ENCODE data around the gene YWHAG. TPM values are rescaled to one million over a fixed set of nuclear protein-coding genes. Genes with fewer than 3 reads are reported as not detected.

YWHAG gene
- total RNA-seq, 1 donor from 2014 or later, result 70.5 TPM

DNA sequence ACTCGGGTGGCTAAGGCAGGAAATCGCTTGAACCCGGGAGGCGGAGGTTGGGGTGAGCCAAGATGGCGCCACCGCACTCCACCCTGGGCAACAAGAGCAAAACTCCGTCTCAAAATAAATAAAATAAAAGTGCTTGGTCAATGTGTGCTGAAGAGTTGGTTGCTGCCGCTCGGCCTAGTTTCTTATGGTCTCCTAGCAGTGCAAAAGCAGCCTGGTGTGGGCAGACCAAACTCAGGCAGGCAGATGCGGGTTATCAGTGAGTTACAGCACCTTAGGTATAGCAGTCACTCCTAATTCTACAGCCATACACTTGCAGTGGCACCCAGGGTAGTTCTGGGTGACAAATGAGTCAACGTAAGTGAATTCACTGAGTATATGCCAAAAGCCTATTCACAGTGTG, 33.7 kb downstream of the YWHAG start:
- TF ChIP-seq, protein P1, sequence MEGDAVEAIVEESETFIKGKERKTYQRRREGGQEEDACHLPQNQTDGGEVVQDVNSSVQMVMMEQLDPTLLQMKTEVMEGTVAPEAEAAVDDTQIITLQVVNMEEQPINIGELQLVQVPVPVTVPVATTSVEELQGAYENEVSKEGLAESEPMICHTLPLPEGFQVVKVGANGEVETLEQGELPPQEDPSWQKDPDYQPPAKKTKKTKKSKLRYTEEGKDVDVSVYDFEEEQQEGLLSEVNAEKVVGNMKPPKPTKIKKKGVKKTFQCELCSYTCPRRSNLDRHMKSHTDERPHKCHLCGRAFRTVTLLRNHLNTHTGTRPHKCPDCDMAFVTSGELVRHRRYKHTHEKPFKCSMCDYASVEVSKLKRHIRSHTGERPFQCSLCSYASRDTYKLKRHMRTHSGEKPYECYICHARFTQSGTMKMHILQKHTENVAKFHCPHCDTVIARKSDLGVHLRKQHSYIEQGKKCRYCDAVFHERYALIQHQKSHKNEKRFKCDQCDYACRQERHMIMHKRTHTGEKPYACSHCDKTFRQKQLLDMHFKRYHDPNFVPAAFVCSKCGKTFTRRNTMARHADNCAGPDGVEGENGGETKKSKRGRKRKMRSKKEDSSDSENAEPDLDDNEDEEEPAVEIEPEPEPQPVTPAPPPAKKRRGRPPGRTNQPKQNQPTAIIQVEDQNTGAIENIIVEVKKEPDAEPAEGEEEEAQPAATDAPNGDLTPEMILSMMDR (IDR thresholded peaks at IDR 0.05), result no peak
- Mint-ChIP-seq H3K27ac (no peak overlapping the region), H3K9me3 (no peaks in the 10 kb centered on the region), H3K4me3 (no peak overlapping the region), H3K27me3 (no peaks in the 10 kb centered on the region), H3K36me3 (ENCODE audit: low read depth) (peaks cover 44% of the 10 kb centered on the region), H3K4me1 (peaks cover 11% of the 10 kb centered on the region)
- no peak for ATAC-seq (ENCODE audit: low read depth)
- intact Hi-C loops (cut with micrococcal nuclease), result no loop called here
- POLR2A ChIA-PET, result no interaction called here
- DNase-seq, result no peak
- CTCF ChIA-PET, result interaction anchor here (1.4 kb wide), 1 partner anchor 11 kb away, joined by 3 read pairs; no protein-coding TSS in a partner anchor

DNA sequence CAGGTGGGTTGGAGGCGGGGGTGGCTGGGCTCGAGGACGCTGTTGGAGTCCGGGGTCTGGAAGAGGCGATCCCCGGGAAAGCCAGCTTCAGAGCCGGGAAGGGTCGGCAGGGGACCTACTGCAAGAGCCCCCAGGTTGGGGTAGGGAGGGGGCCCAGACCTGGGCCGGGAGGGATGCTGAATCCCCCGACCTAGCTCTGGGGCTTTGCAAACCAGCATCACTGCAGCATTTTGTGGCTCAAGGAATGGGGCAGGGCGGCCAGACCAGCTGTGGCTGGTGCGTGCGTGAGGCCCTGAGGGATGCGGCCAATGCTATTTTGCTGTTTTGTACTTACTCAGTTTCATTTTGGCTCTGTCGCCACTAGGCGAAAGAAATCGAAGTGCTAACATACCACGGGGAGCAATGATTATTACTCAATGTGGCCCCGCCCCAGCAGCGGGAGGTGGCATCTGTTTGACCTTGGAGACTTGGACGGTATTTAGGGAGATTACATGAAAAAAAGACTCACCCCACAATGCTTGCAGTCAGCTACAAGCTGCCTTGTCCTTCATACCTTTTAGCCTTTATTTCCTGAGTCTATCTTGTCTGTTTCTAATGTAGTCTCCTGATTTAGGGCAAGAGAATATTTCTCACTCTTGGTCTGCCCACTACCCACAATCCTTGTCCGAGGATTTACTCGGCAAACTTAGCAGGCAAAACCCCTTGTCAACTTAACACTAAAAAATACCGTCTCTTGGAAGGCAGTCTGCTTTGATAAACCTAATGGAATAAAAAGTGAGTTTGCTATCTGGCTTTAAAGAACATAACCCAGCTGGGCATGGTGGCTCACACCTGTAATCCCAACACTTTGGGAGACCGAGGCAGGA, 40.1 kb downstream of the YWHAG start:
- Mint-ChIP-seq H3K4me1 (peaks cover 24% of the 10 kb centered on the region), H3K27ac (peak overlapping the region; percentile 96), H3K36me3 (ENCODE audit: low read depth) (peaks cover 7% of the 10 kb centered on the region), H3K27me3 (no peaks in the 10 kb centered on the region), H3K4me3 (peak overlapping the region; percentile 93), H3K9me3 (no peaks in the 10 kb centered on the region)
- POLR2A ChIA-PET, result interaction anchor here (0.6 to 3.7 kb wide), 11 partner anchors 9 to 404 kb away, joined by 3 to 37 read pairs (median 4); partner anchors contain the start of genes HSPB1, MDH2, POR and STYXL1
- peak; percentile 26 for ATAC-seq (ENCODE audit: low read depth)
- intact Hi-C loops (cut with micrococcal nuclease), result no loop called here
- TF ChIP-seq, protein P1 (IDR thresholded peaks at IDR 0.05), result no peak
- CTCF ChIA-PET, result interaction anchor here (0.8 to 2.0 kb wide), 6 partner anchors 15 to 142 kb away, joined by 3 to 7 read pairs (median 4); no protein-coding TSS in a partner anchor
- no peak for DNase-seq

DNA sequence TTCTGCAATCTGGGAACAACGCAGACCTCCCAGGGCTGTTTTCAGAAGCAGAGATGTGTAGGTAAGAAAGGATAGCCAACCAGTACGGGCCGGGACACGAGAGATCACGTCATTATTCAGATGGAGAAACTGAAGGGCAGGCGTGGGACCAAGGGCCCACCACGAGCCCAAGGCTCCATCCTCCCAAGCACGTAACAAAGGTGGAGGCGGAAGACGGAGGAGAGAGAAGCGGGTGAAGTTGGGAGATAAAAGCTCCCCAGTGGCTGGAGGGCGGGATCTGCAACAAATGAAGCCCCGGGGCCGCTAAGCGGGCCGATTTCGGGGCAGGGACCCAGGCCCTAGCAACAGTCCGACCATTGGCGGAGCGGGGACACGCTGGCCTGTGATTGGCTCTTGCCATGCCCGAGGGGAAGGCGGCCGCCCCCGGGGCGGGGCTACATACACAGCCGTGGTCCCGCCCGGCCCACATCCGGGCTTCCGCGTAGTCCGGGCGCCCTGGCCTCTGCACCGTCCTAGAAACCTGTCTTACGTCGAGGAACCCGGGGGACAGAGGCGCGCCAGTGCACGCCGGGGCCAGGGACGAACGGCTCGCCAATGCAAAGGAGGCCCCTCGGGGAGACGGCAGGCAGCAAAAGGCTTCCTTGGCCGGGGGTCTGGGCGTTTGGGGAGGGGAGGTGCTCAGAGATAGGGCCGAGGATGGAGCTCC, 40.9 kb downstream of the YWHAG start:
- H3K27ac Mint-ChIP-seq, result peak overlapping the region; percentile 96
- ChIA-PET POLR2A (interaction anchor here (0.6 to 3.7 kb wide), 14 partner anchors 9 to 403 kb away, joined by 3 to 37 read pairs (median 3); partner anchors contain the start of genes HSPB1, MDH2, POR and STYXL1), CTCF (interaction anchor here (0.8 to 2.0 kb wide), 7 partner anchors 15 to 141 kb away, joined by 3 to 7 read pairs (median 3); no protein-coding TSS in a partner anchor)
- no peaks in the 10 kb centered on the region for H3K9me3 Mint-ChIP-seq
- TF ChIP-seq, protein P1 (IDR thresholded peaks at IDR 0.05), result no peak
- H3K36me3 Mint-ChIP-seq (ENCODE audit: low read depth), result peaks cover 6% of the 10 kb centered on the region
- peaks cover 24% of the 10 kb centered on the region for H3K4me1 Mint-ChIP-seq
- peak overlapping the region; percentile 93 for H3K4me3 Mint-ChIP-seq
- DNase-seq (peak; percentile 89), ATAC-seq (ENCODE audit: low read depth) (peak; percentile 94)
- intact Hi-C loops (cut with micrococcal nuclease), result no loop called here
- H3K27me3 Mint-ChIP-seq, result no peaks in the 10 kb centered on the region

DNA sequence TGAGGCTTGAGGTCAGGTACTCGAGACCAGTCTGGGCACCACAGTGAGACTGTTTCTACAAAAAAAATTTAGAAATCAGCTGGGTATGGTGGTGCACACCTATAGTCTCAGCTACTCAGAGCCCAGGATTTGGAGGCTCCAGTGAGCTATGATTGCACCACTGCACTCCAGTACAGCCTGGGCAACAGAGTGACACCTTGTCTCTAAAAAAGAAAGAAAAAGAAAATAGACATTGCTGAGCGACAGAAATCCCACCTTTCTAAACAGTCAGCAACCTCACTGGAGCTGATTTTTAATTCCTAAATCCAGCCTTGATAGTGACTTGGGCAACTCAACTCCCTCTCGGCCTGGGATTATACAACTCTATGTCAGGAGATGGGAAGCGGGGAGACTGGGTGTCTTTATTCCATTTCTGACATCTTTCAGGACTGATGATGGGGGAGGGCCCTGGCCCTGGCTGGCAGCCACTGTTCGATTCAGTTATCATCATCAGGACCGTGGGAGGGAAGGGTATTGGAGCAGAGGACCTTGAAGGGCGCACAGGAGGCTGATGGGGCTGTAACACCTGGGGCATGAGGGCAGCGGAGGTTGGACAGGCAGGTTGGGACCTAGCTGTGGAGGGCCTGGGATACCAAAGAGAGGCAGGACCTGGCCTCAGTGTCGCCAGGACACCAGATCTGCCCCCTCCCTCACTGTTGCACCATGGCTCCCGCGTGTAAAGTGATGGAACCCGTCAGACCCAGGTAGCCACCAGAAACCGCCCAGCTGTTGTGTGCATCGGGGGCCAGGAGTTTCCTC, 41.6 kb downstream of the YWHAG start:
- DNase-seq (no peak), ATAC-seq (ENCODE audit: low read depth) (no peak)
- CTCF ChIA-PET, result interaction anchor here (0.8 to 2.0 kb wide), 5 partner anchors 22 to 141 kb away, joined by 3 to 7 read pairs (median 3); no protein-coding TSS in a partner anchor
- Mint-ChIP-seq H3K4me1 (peaks cover 24% of the 10 kb centered on the region), H3K27ac (peak overlapping the region; percentile 96), H3K9me3 (no peaks in the 10 kb centered on the region), H3K4me3 (peak overlapping the region; percentile 93), H3K36me3 (ENCODE audit: low read depth) (peaks cover 4% of the 10 kb centered on the region), H3K27me3 (no peaks in the 10 kb centered on the region)
- intact Hi-C loops (cut with micrococcal nuclease), result no loop called here
- TF ChIP-seq, protein P1 (IDR thresholded peaks at IDR 0.05), result no peak
- POLR2A ChIA-PET, result interaction anchor here (0.7 to 3.7 kb wide), 8 partner anchors 10 to 269 kb away, joined by 3 to 37 read pairs (median 4); partner anchors contain the start of genes HSPB1, MDH2, STYXL1 and YWHAG

Data from activated B cell treated with CpG ODN at 0.5 μM for 24 hours (primary cell).